PC-9 (cell line): Measurements from ENCODE around the gene FNDC3B.

ENCODE experiments used
- EZH2 ChIP-seq: fragments of 200-600 bp; sonication (generic); IDR thresholded peaks from 2 replicates; pipeline ENCODE4 v1.8.0; 2017; ENCODE audit warnings: antibody characterized with exemption, low read depth
- TF ChIP-seq, protein P1 (sequence below): fragments of 200-600 bp; sonication (generic); conservative IDR thresholded peaks from 2 replicates; pipeline ENCODE4 v1.6.1; 2017; ENCODE audit warnings: mixed run types, antibody characterized with exemption, mild to moderate bottlenecking, moderate library complexity

DNA sequence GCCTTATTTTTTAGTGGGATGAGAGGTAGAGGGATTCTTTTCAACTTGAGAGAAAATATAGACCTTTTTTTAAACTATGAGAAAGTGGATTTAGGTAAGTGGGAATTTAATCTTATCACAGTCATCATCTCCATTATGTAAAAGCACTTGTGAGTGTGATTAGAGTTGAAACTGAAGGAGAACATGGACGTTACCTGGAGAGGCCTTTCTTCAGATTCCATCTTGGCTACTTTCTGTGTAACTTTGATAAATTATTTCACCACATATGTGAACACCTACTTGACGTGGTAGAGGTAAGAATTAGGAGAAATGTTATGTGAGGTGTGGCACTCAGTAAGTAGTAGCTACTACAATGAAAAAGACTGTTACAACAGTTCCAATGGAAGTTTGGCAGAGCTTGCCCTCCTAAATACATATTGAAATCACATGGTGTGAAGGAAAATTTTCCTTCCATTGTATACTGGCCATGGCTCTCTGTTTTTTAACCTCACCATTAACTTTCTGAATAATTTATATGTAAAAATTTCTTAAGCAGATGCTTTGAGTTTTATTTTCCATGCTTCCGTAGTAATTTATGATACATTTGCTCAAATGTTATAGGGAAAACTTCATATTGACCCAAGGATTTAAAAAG, 193.3 kb downstream of the FNDC3B start:
- TF ChIP-seq, protein P1, sequence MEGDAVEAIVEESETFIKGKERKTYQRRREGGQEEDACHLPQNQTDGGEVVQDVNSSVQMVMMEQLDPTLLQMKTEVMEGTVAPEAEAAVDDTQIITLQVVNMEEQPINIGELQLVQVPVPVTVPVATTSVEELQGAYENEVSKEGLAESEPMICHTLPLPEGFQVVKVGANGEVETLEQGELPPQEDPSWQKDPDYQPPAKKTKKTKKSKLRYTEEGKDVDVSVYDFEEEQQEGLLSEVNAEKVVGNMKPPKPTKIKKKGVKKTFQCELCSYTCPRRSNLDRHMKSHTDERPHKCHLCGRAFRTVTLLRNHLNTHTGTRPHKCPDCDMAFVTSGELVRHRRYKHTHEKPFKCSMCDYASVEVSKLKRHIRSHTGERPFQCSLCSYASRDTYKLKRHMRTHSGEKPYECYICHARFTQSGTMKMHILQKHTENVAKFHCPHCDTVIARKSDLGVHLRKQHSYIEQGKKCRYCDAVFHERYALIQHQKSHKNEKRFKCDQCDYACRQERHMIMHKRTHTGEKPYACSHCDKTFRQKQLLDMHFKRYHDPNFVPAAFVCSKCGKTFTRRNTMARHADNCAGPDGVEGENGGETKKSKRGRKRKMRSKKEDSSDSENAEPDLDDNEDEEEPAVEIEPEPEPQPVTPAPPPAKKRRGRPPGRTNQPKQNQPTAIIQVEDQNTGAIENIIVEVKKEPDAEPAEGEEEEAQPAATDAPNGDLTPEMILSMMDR, result no peak
- TF ChIP-seq EZH2, result no peak
